A673 (cell line): ENCODE results near the gene CCDC73. TPM values are rescaled to one million over a fixed set of nuclear protein-coding genes. Genes with fewer than 3 reads are reported as not detected.

Source experiments
- BruUV-seq: library from RNA; stranded (reverse); fragments of 400-500 nt; replicated peaks from 2 replicates; lab custom pipeline; 2021; lab: Mats Ljungman, UMichigan
- CTCF ChIA-PET: fragments of 300-600 bp; sonication (Branson Sonifier 250); formaldehyde crosslinking; loops from one replicate; lab custom pipeline; 2022; ENCODE audit warnings: antibody characterized with exemption; lab: Charles Lee
- POLR2A ChIA-PET: fragments of 300-600 bp; sonication (Branson Sonifier 250); formaldehyde crosslinking; loops from one replicate; lab custom pipeline; 2022; ENCODE audit warnings: antibody characterized with exemption; ENCODE audit not compliant: low non-redundant PET; lab: Charles Lee
- DNase-seq: peaks from one replicate; pipeline ENCODE4 v3.0.0-alpha.2; 2015; ENCODE audit warnings: low spot score
- H3K27ac ChIP-seq: fragments of 200-600 bp; sonication (generic); 2 replicates; pipeline ENCODE4 v1.5.1; 2016; ENCODE audit warnings: mixed run types, low read depth, mild to moderate bottlenecking, mixed read lengths, antibody characterized with exemption, low read length; ENCODE audit not compliant: poor library complexity, severe bottlenecking
- H3K27me3 ChIP-seq: fragments of 200-600 bp; sonication (generic); replicated peaks from 2 replicates; pipeline ENCODE4 v1.6.1; 2017; ENCODE audit warnings: mixed run types, low read depth, mild to moderate bottlenecking, mixed read lengths, antibody characterized with exemption, low read length; ENCODE audit not compliant: insufficient read depth, poor library complexity
- H3K36me3 ChIP-seq: fragments of 200-600 bp; sonication (generic); 2 replicates; pipeline ENCODE4 v1.6.1; 2016; ENCODE audit warnings: mixed run types, mild to moderate bottlenecking, mixed read lengths, antibody characterized with exemption, low read length; ENCODE audit not compliant: insufficient read depth, poor library complexity, severe bottlenecking
- H3K4me1 ChIP-seq: fragments of 200-600 bp; sonication (generic); 2 replicates; pipeline ENCODE4 v1.6.1; 2017; ENCODE audit warnings: mixed run types, mild to moderate bottlenecking, mixed read lengths, antibody characterized with exemption, low read length; ENCODE audit not compliant: insufficient read depth, poor library complexity, severe bottlenecking
- H3K4me3 ChIP-seq: fragments of 200-600 bp; sonication (generic); 2 replicates; pipeline ENCODE4 v1.5.1; 2016; ENCODE audit warnings: low read depth, mixed run types, mild to moderate bottlenecking, mixed read lengths, low read length; ENCODE audit not compliant: poor library complexity, severe bottlenecking
- H3K9me3 ChIP-seq: fragments of 200-600 bp; sonication (generic); 2 replicates; pipeline ENCODE4 v1.6.1; 2016; ENCODE audit warnings: mixed run types, low read depth, mild to moderate bottlenecking, mixed read lengths, antibody characterized with exemption, low read length; ENCODE audit not compliant: poor library complexity, severe bottlenecking
- EZH2 ChIP-seq: fragments of 200-600 bp; sonication (generic); IDR thresholded peaks from 2 replicates; pipeline ENCODE4 v1.6.1; 2017; ENCODE audit warnings: borderline replicate concordance, low read depth, mild to moderate bottlenecking, mixed read lengths, antibody characterized with exemption, low read length; ENCODE audit not compliant: poor library complexity, severe bottlenecking
- intact Hi-C: fragments of 100-400 bp; cut with micrococcal nuclease; formaldehyde crosslinking; loops from one replicate; pipeline ENCODE4 v1.10.0; 2022; ENCODE audit not compliant: unreplicated experiment
- total RNA-seq: library from RNA; stranded (reverse); gene quantifications from 2 replicates; pipeline ENCODE4 v1.2.3, GENCODE V29; 2021
- TF ChIP-seq, protein P1 (sequence below): fragments of 300-800, 200-600 bp; sonication (generic); conservative IDR thresholded peaks from 2 replicates; pipeline ENCODE4 v1.5.1; 2017; ENCODE audit warnings: low read depth, mild to moderate bottlenecking, antibody characterized with exemption, low read length, moderate library complexity, mixed read lengths

The CCDC73 gene
- total RNA-seq, 1 experiment from 2014 or later = not detected

- intact Hi-C loops = no loop called here
- TF ChIP-seq, protein P1, sequence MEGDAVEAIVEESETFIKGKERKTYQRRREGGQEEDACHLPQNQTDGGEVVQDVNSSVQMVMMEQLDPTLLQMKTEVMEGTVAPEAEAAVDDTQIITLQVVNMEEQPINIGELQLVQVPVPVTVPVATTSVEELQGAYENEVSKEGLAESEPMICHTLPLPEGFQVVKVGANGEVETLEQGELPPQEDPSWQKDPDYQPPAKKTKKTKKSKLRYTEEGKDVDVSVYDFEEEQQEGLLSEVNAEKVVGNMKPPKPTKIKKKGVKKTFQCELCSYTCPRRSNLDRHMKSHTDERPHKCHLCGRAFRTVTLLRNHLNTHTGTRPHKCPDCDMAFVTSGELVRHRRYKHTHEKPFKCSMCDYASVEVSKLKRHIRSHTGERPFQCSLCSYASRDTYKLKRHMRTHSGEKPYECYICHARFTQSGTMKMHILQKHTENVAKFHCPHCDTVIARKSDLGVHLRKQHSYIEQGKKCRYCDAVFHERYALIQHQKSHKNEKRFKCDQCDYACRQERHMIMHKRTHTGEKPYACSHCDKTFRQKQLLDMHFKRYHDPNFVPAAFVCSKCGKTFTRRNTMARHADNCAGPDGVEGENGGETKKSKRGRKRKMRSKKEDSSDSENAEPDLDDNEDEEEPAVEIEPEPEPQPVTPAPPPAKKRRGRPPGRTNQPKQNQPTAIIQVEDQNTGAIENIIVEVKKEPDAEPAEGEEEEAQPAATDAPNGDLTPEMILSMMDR = no peak
- no peak for TF ChIP-seq EZH2
- Histone ChIP-seq H3K9me3 (no peaks in the 10 kb centered on the region), H3K27ac (no peak overlapping the region), H3K27me3 (no peaks in the 10 kb centered on the region), H3K4me1 (no peaks in the 10 kb centered on the region), H3K36me3 (no peaks in the 10 kb centered on the region), H3K4me3 (no peak overlapping the region)
- DNase-seq = peak; percentile 37
- no TSS peak for BruUV-seq
- POLR2A ChIA-PET = no interaction called here
- CTCF ChIA-PET = no interaction called here
Observed at GRCh38 chr11:32706985-32707741, 87.3 kb downstream of the CCDC73 start.

- CTCF ChIA-PET = no interaction called here
- intact Hi-C loops = no loop called here
- Histone ChIP-seq H3K4me3 (no peak overlapping the region), H3K27me3 (no peaks in the 10 kb centered on the region), H3K4me1 (no peaks in the 10 kb centered on the region), H3K9me3 (no peaks in the 10 kb centered on the region), H3K36me3 (no peaks in the 10 kb centered on the region), H3K27ac (no peak overlapping the region)
- no peak for TF ChIP-seq EZH2
- TF ChIP-seq, protein P1 = no peak
- no peak for DNase-seq
- BruUV-seq = no TSS peak
- POLR2A ChIA-PET = interaction anchor here (0.5 kb wide), 1 partner anchor 368 kb away, joined by 28 read pairs; no protein-coding TSS in a partner anchor
Observed at GRCh38 chr11:32705309-32706033, 89.0 kb downstream of the CCDC73 start.

DNA sequence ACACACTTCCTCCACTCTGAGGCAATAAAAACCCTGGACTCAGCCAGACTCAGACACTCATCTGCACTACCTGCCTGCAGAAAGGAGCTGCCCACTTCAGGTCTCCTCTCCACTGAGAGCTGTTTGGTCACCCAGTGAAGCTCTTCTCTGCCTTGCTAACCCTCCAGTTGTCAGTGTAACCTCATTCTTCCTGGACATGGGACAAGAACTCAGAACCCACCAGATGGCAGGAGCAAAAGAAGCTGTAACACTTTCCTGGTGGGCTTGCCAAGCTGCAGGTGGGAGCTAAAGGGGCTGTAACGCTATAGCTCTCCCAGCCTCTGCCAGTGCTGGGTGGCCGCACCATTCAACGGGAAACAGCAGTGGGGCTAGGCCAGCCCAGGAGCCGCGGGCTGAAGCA lies 89.7 kb downstream of the CCDC73 start:
- H3K4me1 ChIP-seq = no peaks in the 10 kb centered on the region
- no peak for DNase-seq
- no peak overlapping the region for H3K27ac ChIP-seq
- CTCF ChIA-PET = no interaction called here
- TF ChIP-seq EZH2 = no peak
- TF ChIP-seq, protein P1 = no peak
- BruUV-seq = no TSS peak
- H3K4me3 ChIP-seq = no peak overlapping the region
- H3K36me3 ChIP-seq = no peaks in the 10 kb centered on the region
- POLR2A ChIA-PET = no interaction called here
- no peaks in the 10 kb centered on the region for H3K27me3 ChIP-seq
- H3K9me3 ChIP-seq = no peaks in the 10 kb centered on the region
- intact Hi-C loops = no loop called here
